ENCODE measurements around the gene VTI1A.

Gene VTI1A

DNA sequence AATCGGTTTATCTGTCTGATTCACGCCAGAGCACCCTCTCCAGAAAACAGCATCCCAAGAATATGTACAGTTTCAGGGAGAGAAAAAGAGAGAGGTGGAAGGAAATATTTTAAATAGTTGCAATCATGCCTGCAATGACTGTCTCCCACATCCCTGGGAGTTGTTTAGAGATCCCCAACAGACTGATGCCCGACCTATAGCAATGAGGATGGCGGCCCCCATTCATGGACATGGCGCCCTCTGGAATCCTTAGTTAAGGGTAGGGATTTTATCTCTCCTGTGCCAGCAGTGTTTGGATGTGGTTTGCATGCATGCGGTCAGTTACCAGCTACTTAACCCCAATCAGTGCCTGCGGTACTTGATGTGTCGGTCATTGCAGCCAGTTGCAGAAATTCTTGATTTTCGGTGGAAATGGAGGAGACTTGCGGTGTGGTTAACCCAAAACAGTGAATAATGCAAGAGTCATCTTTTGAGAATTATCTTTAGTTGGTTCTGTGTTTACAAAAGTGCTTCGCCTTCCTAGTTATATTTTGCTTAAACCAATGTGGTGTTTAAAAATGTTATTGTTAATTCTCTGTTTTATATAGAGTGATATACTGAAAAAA lies 317.0 kb downstream of the VTI1A start:
- DNase-seq = no peak

DNA sequence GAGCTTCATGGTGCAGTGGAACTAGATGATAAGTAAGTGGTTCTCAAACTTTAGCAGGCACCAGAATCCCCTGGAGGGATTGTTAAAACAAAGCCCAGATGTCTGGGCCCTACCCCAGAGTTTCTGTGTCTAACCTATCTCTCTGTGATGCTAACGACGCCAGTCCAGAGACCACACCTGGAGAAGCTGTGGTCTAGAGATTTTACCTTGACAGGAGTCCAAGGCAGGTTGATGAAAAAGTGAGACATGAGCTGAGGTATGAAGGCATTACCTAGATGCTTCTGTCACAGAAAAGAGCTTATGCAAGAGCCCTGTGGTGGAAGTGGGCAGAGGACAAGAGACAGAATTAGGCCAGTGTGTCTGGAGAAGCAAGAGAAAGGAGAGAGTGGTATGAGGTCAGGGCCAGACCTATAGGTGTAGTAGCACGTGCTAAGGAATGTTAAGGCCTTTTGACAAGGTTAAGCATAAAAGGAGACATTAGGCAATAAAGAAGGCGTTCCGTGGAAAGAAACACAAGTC lies 318.8 kb downstream of the VTI1A start:
- no peak for DNase-seq

DNA sequence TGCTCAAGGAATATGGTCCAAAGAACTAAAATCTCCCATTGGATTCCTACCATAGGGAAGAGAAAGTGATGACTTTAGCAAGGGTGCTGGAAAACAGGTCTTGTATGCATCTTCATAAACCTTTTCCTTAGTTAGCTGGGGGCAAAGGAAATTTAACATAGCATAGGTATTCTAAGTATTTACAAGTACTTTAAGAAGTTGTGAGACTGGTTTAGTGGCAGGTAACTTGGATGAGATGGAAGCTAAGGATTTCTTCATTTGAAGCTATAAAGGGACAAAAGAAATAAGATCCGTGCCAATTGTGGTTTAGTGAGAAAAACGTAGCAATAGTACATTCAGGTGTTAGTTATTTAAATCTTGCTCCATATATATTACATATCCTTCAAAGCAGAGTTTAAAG lies 319.6 kb downstream of the VTI1A start:
- DNase-seq = no peak

DNA sequence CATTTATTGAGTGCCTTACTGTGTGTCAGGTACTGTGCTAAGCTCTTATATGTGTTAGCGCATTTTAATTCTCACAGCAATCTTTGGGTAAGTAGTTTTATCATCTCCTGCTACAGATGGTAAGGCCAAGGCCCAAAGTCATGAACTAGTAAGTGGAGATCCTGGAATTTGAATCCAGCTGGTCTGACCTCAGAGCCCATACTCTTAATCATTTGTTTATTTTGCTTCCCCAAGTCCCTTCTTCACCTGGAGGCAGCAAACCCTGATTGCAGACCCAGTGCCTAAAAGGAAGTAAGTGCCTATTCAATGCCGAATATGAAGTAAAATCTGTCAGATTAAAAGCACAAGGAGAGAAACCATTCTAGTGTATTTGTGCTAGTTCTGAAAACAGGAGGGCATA lies 320.1 kb downstream of the VTI1A start:
- no peak for DNase-seq

DNA sequence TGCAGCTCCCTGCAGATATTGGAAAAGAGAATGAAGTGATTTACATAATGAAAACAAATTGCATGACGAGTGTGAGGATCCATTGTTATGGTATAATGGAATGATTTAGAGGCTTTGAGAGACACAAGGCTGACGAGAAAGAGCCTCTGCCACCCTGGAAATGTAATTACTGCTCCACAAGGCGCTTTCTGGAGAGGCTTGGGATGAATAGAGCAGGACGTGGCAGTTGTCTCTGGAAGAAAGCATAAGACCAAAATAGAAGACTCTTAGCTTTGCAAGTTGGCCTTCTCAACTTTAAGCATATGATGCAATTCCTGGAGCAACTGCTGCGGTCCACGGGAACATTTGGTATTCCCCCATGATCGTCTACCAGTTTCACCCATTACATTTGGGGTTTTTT lies 321.1 kb downstream of the VTI1A start:
- DNase-seq = no peak

DNA sequence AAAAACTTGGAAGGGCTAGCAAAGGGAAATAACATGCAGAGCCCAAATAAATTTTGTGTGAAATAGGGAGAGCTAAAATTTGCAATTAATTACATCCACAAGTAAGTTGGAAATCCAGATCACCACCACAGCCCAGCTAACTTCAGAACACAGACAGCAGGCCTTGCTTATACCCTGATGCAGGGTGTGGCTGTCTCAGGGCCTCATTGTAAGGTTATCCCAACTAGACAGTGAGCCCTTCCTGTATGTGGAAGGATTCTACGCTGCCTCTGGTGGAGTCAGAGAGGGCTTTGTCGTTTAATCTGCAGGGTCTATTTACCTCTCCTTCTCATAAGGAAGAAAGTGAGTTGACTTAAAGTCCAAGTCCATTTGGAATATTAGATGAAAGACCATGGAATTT lies 322.1 kb downstream of the VTI1A start:
- no peak for DNase-seq

DNA sequence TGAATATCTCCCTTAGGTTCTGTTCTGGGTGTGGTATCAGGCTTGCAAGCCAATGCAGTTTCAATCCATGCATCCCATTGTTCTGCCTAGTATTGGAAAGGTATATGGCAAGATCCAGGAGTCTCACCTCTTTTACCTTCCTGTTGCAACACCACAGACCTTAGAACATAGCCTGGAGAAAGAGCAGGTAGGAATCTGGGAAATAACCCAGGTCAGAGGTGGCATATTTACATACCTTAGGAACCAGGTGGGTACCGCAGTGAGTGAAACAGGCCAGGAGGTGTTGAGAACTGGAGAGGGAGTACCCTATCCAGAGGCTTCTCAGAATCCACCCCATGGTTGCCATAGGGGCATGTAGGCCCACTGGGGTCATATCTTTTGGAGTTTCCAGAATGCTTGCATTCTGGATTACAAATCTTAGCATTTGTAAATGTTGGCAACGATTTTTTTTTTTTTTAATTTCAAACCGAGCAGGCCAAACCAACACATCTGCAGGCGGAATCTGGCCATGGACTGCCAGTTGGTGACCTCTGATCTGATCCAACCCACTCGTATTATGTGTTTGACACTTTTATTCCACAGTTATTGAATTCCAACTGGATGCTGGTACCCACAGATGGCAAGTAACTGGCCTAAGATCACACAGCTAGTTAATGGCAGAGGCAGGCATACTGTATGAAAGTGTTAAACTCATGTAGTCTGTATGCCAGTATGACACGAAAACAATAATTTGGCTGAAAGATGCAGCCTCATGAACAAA lies 322.8 kb downstream of the VTI1A start:
- no peak for DNase-seq

DNA sequence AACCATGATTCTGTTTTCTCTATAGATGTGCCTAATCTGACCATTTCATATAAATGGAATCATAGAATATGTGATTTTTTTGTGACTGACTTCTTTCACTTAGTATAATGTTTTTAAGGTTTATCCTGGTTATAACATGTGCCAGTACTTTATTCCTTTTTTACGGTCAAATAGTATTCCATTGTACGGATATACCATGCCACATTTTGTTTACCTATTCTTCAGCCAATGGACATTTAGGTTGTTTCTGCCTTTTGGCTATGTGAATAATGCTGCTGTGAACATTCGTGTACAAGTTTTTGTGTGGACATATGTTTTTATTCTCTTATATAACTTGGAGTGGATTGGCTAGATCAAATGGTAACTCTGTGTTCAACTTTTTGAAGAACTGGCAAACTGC lies 324.7 kb downstream of the VTI1A start:
- DNase-seq = no peak

DNA sequence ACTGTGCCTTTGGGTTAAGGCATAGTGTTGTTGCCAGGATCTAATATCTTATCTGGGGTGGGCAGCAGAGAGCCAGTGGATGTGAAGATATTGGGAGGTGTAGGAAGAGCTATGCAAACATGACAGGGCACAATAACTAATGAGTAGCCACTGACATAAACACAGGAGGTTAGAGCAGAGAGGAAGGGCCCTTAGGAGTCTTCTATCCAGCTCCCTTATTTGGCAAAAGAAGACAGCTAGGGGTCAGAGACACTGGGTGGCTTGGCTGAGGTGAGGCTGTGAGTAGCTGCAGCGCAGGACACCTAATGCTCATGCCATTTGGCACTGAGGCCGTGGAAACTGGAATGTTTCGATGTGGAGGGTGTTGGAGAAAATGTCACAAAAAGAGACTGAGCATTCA lies 326.8 kb downstream of the VTI1A start:
- DNase-seq = no peak

DNA sequence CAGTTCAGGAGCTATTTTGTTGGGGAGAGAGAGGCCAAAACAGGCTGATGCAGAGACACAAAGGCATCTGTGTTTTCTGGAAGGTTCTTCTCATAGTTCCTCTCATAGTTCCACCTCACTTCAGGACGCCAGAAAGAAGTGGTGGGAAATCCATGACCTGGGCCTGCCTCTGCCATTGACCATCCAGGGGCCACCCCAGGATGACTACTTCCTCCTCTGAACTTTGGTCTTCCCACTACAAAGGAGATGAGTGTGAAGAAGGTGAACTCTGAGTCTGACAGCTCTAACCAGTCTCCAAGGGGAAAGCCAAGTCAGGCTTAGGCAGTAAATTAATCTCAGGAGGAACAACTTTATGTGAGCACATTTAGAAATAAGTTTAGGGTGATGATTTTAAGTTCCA lies 327.2 kb downstream of the VTI1A start:
- no peak for DNase-seq

DNA sequence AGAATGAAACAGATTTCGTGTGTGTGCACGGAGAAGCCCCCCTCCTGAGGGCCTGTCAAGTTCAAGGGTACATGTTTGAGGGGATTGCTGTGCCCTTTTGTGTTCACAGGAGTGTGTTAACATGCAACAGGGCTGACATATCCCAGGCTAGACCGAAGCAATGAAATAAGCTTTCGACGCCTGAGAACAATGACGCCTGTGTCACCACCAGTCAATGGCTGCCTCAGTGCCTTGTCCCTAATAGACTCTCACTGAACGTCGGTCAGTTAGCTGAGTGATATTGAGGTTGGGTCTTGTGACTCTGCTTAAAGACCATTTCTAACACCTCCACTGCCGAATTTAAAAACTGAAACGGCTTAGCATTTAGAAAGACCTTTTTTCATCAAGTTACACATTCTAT lies 327.8 kb downstream of the VTI1A start:
- no peak for DNase-seq

DNA sequence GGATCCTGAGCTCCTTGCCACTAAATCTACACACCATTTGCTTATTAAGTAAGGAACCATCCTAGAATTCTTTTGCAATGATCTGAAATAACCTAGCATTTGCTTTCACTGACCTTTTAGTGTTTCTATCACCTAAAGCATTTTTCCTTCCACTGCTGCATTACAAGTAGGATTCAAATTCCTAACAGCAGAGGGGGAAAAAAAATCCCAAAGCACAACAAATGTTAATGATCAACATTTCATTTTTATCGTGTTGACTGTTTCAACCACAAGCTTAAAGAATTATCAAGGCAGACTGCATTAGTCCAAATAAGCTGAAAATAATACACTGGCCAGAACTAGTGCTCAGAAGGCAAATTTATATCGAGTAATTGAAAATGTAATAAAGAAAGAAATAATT lies 328.4 kb downstream of the VTI1A start:
- no peak for DNase-seq

DNA sequence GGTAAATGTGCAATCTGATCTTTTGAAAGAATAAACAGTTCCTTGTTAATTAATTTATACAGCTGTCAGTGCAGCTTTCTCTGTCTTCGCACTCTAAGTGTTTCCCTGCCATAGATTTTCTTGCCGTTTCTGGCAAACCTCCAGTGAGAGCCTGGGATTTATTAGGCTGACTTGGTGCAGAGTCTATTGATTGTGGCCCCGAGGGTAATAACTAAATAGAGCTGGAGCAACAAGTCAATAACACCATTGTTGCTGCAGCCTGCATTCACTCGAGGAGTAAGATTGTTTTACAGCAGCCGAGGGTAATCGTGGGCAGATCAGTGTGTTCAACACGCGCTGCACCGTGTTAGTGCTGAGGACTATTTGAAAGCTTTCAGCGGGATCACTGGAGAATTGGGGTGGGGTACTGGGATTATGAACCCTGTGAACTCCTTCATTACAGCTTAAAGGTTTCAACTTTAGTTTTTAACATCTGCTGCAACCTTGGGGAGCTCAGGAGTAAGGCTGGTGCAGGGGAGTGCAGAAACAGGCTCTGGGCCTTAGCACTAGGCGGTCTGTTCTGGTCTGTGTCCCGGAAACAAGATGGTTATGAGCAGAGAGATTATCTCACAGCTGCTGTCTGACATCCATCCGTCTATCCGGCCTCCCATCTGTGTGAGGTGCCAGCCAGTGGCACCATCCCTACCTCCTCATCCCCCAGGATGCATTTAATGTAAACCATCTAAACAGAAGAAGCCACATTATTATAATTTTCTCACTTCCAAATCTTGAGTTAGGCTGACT lies 329.1 kb downstream of the VTI1A start:
- DNase-seq = no peak

DNA sequence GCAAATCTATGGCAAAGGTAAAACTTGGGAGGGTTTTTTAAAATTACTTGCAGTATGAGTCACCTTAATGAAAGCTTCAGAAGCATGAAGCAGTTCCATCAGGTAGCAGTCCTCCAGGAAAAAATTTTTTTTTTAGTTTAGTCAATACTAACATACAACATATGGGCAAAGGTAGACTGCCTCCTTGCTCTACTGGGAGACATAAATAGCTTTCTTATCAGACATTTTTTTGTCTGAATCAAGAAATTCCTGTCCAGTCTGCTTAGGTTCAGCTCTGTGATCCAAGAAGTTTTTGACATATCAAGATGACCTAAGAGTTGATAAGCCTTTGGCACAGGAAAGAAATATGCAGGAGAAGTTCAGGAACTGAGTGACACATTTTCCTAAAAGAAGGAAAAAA lies 331.6 kb downstream of the VTI1A start:
- no peak for DNase-seq

DNA sequence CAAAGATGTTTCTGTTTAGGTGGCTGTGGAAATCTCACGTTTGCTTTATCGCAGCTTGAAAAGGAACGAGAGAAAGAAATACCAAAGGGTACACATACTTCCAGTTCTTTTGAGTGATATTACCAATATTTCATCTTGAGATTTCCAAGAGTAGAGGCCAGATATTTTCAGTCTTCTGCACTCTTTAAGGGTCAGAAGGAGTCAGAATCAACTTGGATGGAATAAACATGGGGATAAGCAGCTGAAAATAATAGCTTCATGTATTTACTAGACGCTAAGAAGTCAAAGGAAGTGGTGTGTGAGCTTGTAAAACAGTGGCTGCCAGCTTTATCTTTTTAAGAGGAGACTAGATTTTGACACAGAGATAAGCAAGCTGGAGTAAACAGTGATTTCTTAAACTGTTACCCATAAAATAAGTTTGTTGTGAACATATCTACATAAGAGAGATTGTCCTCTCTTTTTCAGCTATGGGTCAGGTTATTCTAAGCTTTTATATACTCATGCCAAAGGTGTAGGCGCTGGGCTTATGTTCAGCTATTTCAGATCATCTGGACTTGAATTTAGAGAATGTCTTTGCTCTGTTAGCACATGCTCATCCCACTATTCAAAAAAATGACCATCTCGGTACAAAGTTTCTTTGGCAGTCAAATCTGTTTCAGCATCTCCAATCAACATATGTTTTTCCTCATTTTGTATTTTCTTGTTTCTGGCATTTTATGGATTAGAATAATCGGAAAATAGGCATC lies 332.2 kb downstream of the VTI1A start:
- DNase-seq = no peak

DNA sequence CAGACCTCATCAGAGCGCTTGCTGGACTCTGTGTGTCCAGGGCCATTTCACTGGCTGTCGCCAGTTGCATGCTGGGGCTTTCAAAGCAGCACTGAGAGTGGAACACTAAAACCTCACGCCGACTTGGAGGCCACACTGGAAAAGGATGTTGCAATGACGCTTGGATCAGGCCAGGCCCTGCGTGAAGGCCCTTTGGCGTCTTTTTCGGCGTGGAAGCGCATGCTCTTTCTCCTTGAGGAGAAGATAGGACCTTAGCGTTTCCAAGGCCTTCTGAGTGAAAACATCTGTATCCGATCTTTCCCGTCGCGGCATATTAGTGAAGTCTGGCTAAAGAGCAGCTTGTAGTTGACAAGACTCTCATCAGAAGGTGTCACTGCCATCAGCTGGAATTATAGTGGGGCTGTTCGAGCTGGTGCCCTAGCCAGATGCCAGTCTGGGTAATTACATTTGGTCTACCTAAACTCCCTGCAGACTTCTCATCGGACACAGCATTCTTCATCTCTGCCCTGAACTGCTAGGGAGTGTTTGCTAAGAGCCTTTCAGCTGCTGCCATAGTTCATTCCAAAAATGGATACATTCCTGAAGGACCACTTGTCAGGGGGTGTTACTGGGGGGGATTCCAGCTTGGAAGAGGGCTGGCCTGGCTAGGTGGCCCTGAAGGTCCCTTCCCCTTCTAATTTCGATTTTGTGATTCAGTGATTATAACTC lies 335.3 kb downstream of the VTI1A start:
- DNase-seq = no peak

DNA sequence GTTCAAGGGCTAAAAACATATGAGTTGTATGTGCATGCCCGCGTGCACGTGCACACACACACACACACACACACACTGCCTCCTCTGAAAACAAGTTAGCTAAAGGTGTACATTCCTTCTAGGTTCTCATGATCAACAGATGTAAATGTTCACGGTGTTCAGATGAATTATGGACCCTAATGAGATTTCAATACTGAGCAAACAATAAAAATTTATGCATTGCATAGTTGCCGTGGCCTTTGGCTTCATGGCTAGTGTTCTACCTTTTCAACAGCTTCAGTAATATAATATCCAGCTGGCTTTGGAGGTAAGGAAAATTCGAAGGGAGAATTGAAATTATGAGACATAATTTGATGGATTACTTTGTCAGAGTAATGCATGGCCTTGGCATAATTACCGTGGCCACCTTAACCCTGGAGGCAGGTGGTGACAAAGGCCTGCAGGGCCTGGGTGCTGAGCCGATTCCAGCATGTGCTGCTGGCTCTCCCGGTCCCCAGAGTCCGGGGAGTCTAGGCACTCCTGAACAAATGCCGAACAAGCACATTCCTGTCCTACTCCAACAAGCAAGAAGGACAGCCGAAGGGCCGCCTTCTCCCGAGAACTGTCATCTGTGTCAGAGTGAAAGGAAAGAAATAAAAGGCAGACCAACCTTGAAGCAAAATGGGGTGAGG lies 336.5 kb downstream of the VTI1A start:
- no peak for DNase-seq

DNA sequence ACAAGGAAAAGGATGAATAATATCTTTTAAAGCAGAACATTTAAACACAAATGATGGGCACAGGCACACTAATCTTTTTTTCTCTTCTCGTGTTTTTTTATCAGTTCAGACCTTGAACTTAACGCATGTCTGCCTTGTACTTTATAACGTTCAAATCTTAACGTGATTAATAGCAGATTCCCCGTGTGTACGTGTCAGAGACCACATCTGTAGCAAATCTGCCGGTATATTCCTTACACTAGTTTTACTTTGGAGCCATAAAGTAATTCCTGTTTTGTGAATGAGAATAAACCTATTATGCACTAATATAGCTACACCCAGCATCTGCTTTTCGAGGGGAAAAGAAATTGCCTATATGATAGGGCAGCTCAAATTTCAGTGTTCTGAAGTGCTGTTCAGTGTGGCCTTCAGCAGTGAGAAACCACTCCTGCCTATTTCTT lies 337.0 kb downstream of the VTI1A start:
- DNase-seq = no peak

DNA sequence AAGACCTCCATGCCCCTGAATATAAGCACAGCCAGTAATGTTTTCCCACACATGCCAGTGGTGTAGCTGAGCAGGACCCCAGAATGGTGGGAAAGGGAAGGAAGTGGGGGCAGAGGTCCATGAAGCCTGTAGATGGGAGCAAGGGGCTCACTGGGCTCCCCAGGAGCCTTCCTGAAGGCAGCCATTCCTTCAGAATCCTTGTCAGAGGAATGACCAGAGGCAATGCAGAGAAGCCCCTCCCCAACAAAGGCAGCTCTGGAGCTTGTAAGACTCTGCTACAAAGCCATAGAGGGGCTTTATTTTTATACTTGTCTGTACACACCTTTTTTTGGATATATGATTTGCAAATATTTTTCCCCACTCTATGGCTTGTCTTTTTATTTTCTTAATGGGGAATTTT lies 338.1 kb downstream of the VTI1A start:
- no peak for DNase-seq

DNA sequence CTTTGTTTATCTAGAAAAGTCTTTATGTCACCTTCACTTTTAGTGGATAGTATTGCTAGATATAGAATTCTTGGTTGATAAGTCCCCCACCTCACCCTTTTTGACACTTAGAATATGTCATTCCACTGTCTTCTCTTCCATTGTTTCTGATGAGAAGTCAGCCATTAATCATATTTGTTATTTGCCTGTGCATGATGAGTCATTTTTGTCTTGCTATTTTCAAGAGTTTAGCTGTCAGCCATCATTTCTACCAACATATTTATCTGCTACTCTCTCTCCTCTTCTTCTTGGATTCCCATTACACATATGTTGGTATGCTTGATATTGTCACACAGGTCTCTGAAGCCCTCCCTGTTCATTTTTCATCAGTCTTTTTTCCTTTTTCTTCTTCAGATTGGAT lies 342.2 kb downstream of the VTI1A start:
- DNase-seq = no peak

DNA sequence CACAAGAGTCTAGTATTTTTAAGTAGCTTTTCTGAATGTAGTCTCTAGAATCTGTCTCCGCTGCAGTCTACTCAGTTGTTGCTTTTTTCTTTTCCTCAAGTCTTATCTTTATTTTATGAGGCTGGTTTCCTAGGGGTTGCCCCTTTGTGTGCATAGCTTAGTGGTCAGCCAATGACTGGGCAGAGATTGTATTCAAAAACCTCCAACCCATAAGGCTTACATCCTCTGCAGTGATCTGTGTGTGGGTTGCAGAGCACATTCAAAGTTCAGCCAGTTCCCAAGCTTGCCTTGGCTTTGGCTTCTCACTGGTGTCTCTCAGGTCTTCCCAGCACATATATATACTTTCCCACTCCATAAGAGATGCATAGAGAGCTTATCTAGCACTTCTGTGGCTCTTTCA lies 343.0 kb downstream of the VTI1A start:
- DNase-seq = no peak

DNA sequence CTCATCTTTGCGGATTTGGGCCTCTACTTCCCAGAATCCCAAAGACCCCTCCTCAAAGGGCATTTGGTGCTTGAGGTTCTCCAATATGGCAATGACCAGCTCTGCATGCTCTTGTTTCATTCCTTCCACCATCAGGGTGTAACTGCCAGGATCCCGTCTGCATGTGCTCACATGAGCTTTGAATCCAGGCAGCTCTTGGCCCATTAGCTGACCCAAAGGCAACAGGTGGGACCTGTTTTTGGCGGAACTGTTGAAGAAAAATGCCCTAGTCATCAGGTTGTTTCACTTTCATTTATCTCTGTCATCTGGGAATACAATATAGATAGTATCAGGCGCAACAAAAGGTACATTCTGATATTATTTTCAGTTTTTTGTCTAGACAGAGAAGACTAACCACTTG lies 343.9 kb downstream of the VTI1A start:
- no peak for DNase-seq
